ENCODE measurements around the gene MFSD12. TPM values are rescaled to one million over a fixed set of nuclear protein-coding genes. Genes with fewer than 3 reads are reported as not detected.
A peak's percentile ranks its signal among the peaks of the same experiment; 100 is the strongest.

Gene MFSD12
- total and polyA plus RNA-seq, 11 donors = 15.7 to 62.8 (median 23.4) TPM

GRCh38 chr19:3547301-3547731 lies 10.1 kb downstream of the MFSD12 start:
- TF ChIP-seq, protein P1, sequence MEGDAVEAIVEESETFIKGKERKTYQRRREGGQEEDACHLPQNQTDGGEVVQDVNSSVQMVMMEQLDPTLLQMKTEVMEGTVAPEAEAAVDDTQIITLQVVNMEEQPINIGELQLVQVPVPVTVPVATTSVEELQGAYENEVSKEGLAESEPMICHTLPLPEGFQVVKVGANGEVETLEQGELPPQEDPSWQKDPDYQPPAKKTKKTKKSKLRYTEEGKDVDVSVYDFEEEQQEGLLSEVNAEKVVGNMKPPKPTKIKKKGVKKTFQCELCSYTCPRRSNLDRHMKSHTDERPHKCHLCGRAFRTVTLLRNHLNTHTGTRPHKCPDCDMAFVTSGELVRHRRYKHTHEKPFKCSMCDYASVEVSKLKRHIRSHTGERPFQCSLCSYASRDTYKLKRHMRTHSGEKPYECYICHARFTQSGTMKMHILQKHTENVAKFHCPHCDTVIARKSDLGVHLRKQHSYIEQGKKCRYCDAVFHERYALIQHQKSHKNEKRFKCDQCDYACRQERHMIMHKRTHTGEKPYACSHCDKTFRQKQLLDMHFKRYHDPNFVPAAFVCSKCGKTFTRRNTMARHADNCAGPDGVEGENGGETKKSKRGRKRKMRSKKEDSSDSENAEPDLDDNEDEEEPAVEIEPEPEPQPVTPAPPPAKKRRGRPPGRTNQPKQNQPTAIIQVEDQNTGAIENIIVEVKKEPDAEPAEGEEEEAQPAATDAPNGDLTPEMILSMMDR (IDR thresholded peaks at IDR 0.05) = peak; percentile 25 to 63 (median 43)
- TF ChIP-seq POLR2A (IDR thresholded peaks at IDR 0.05) = no peak
- WGBS, 4 donors = 91 to 92% (median 91%) methylated on average over 15 of the region's 15 CpGs
- ATAC-seq = no peak
- Histone ChIP-seq H3K9me3 (no peaks in the 10 kb centered on the region), H3K4me3 (no peak overlapping the region), H3K27me3 (no peaks in the 10 kb centered on the region), H3K36me3 (peaks cover 0 to 71% (median 11%) of the 10 kb centered on the region in 9 donors), H3K4me1 (peaks cover 0 to 15% (median 0%) of the 10 kb centered on the region in 12 donors), H3K27ac (no peak overlapping the region)
- DNase-seq = no peak
- intact Hi-C loops (cut with DNase I) = loop anchor here in 5 of 10 donors (5.0 to 10.0 kb wide), 3 partner anchors 70 to 160 kb away; partner anchors contain the start of genes TJP3 (in 2 of the 5) and PIP5K1C (in 1 of the 5)

GRCh38 chr19:3546119-3546518 lies 11.3 kb downstream of the MFSD12 start:
- no peaks in the 10 kb centered on the region for H3K9me3 ChIP-seq
- H3K27me3 ChIP-seq = no peaks in the 10 kb centered on the region
- H3K4me3 ChIP-seq = no peak overlapping the region
- TF ChIP-seq POLR2A (IDR thresholded peaks at IDR 0.05) = no peak
- TF ChIP-seq, protein P1 (IDR thresholded peaks at IDR 0.05) = no peak
- H3K27ac ChIP-seq = no peak overlapping the region
- 90 to 99% (median 91%) methylated on average over 18 to 23 of the region's 23 CpGs for WGBS, 4 donors
- peaks cover 0 to 70% (median 11%) of the 10 kb centered on the region in 9 donors for H3K36me3 ChIP-seq
- intact Hi-C loops (cut with DNase I) = loop anchor here in 5 of 10 donors (5.0 to 10.0 kb wide), 3 partner anchors 71 to 161 kb away; partner anchors contain the start of genes TJP3 (in 2 of the 5) and PIP5K1C (in 1 of the 5)
- H3K4me1 ChIP-seq = peaks cover 0 to 9% (median 0%) of the 10 kb centered on the region in 12 donors
- DNase-seq (no peak), ATAC-seq (no peak)

DNA sequence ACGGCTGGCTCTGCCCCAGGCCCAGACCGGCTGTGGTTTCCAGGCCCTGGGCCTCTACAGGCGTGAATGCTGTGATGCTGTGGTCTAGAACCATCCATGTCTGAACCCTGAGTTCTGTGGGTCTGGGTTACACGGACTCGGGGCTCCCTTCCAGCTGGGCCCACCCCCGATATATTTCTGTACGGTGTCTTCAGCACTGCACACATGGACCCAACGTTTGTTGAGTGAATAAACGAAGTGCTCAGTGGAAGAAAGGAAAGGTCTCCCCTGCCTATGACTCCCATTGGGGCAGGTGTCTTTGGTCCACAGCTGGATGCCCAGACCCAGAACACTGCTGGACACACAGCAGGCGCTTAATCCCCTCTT lies 11.7 kb downstream of the MFSD12 start:
- Histone ChIP-seq H3K4me1 (peaks cover 0 to 9% (median 0%) of the 10 kb centered on the region in 12 donors), H3K27me3 (no peaks in the 10 kb centered on the region), H3K9me3 (no peaks in the 10 kb centered on the region), H3K4me3 (no peak overlapping the region), H3K27ac (no peak overlapping the region), H3K36me3 (peaks cover 0 to 66% (median 11%) of the 10 kb centered on the region in 9 donors)
- intact Hi-C loops (cut with DNase I) = loop anchor here in 5 of 10 donors (1.0 to 10.0 kb wide), 5 partner anchors 72 to 162 kb away; partner anchors contain the start of genes TJP3 (in 2 of the 5) and PIP5K1C (in 1 of the 5)
- no peak for ATAC-seq
- TF ChIP-seq, protein P1 (IDR thresholded peaks at IDR 0.05) = no peak
- TF ChIP-seq POLR2A (IDR thresholded peaks at IDR 0.05) = no peak
- DNase-seq = no peak
- 80 to 85% (median 83%) methylated on average over 10 of the region's 10 CpGs for WGBS, 4 donors

DNA sequence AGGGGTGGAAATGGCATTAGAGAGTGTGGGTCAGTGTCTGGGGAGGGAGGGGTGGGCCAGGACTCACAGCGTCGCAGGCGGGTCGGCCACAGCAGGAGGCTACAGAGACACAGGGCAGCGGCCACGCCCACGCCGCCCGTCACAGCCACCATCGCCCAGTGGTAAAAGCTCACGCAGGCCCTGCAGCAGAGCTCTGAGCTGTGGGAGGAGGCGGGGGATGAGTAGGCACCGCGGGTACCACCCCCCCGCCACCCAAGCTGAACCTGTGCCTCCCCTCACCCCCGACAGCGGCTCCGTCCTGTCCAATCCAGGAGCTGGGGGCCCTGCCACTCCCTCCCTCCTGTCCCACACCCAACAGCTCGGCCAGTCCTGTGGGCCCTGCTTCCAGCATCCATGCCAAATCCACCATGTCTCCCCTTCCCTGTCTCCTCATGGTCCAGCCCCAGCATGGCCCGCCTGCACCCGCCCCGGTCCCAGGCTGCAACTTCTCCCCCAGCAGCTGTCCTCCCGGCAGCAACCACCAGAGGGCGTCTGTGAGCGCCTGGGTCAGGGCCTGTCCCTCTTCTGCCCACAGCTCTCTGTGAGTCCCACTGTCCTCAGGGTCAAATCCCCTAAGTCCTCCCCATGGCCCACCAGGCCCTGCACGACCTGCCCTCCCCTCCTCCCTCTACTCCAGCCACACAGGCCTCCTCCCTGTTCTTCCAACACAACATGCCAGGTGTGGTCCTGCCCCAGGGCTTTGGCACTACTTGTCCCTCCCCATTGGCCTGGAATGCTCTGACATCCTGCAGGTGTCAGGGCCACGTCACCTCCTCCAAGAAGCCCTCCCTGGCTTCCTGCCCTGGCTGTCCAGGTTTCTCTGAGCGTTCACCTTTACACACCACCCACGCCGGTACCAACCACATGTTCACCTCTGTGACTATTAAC lies 12.4 kb downstream of the MFSD12 start:
- peak; percentile 18 to 69 (median 62) for ATAC-seq
- intact Hi-C loops (cut with DNase I) = loop anchor here in 5 of 10 donors (1.0 to 10.0 kb wide), 5 partner anchors 72 to 162 kb away; partner anchors contain the start of genes TJP3 (in 2 of the 5) and PIP5K1C (in 1 of the 5)

More for the DNA sequence above, 12.4 kb downstream of the MFSD12 start:
- peak; percentile 62 to 87 (median 68) for DNase-seq
- Histone ChIP-seq H3K4me3 (no peak overlapping the region), H3K4me1 (peaks cover 0 to 9% (median 0%) of the 10 kb centered on the region in 12 donors), H3K27me3 (no peaks in the 10 kb centered on the region), H3K36me3 (peaks cover 0 to 62% (median 11%) of the 10 kb centered on the region in 9 donors), H3K27ac (no peak overlapping the region), H3K9me3 (no peaks in the 10 kb centered on the region)
- TF ChIP-seq POLR2A (IDR thresholded peaks at IDR 0.05) = no peak
- TF ChIP-seq, protein P1 (IDR thresholded peaks at IDR 0.05) = peak; percentile 74 to 97 (median 90)
- 68 to 71% (median 69%) methylated on average over 29 to 30 of the region's 30 CpGs for WGBS, 4 donors

Data from heart left ventricle (tissue), 16 donors.